ENCODE data around the gene KIF16B. TPM values are rescaled to one million over a fixed set of nuclear protein-coding genes. Genes with fewer than 3 reads are reported as not detected.
"Not testable (repeated sequence)": the region's sequence is repeated elsewhere in the genome, so short reads cannot be mapped to it uniquely, and the experiment has no call there.

Gene KIF16B
- total RNA-seq, 6 experiments from 2014 or later = 0.31 to 3.4 (median 3.2) TPM

GRCh38 chr20:16571333-16571732 lies 1.9 kb downstream of the KIF16B start:
- TF ChIP-seq CTCF (IDR thresholded peaks at IDR 0.05) = no peak
- no peak overlapping the region for H3K27ac Mint-ChIP-seq
- H3K36me3 Mint-ChIP-seq (ENCODE audit: low read depth) = no peaks in the 10 kb centered on the region

GRCh38 chr20:16569246-16570153 lies 3.7 kb downstream of the KIF16B start:
- no peak for TF ChIP-seq CTCF (IDR thresholded peaks at IDR 0.05)
- DNase-seq = no peak
- Mint-ChIP-seq H3K9me3 (peaks cover 10% of the 10 kb centered on the region; the same call in 1 of the 2 replicates), H3K27me3 (ENCODE audit: insufficient read depth) (no peaks in the 10 kb centered on the region; the same call in 1 of the 2 replicates), H3K4me3 (no peak overlapping the region), H3K27ac (no peak overlapping the region), H3K4me1 (ENCODE audit: low read depth) (peaks cover 5% of the 10 kb centered on the region; the same call in 1 of the 2 replicates), H3K36me3 (ENCODE audit: low read depth) (no peaks in the 10 kb centered on the region)

More at GRCh38 chr20:16571333-16571732, 1.9 kb downstream of the KIF16B start:
- DNase-seq = no peak
- peaks cover 5% of the 10 kb centered on the region; the same call in 1 of the 2 replicates for H3K4me1 Mint-ChIP-seq (ENCODE audit: low read depth)
- H3K9me3 Mint-ChIP-seq = peaks cover 6% of the 10 kb centered on the region; the same call in 1 of the 2 replicates
- H3K27me3 Mint-ChIP-seq (ENCODE audit: insufficient read depth) = no peaks in the 10 kb centered on the region
- no peak overlapping the region for H3K4me3 Mint-ChIP-seq

- Mint-ChIP-seq H3K36me3 (ENCODE audit: low read depth) (no peaks in the 10 kb centered on the region), H3K27ac (no peak overlapping the region), H3K4me3 (no peak overlapping the region), H3K9me3 (peaks cover 8% of the 10 kb centered on the region; the same call in 1 of the 2 replicates), H3K4me1 (ENCODE audit: low read depth) (no peaks in the 10 kb centered on the region), H3K27me3 (ENCODE audit: insufficient read depth) (no peaks in the 10 kb centered on the region; the same call in 1 of the 2 replicates)
- TF ChIP-seq CTCF (IDR thresholded peaks at IDR 0.05) = no peak
- DNase-seq = no peak
Observed at GRCh38 chr20:16566080-16566479, 7.2 kb downstream of the KIF16B start.

GRCh38 chr20:16564079-16564478 lies 9.2 kb downstream of the KIF16B start:
- not testable (repeated sequence) for H3K27me3 Mint-ChIP-seq (ENCODE audit: insufficient read depth); H3K4me1 Mint-ChIP-seq (ENCODE audit: low read depth); DNase-seq; H3K9me3 Mint-ChIP-seq; H3K4me3 Mint-ChIP-seq; H3K36me3 Mint-ChIP-seq (ENCODE audit: low read depth); H3K27ac Mint-ChIP-seq

GRCh38 chr20:16563066-16563806 lies 10.0 kb downstream of the KIF16B start:
- Mint-ChIP-seq H3K4me1 (ENCODE audit: low read depth) (no peaks in the 10 kb centered on the region), H3K4me3 (no peak overlapping the region), H3K9me3 (peaks cover 9% of the 10 kb centered on the region; the same call in 1 of the 2 replicates), H3K36me3 (ENCODE audit: low read depth) (no peaks in the 10 kb centered on the region), H3K27ac (no peak overlapping the region), H3K27me3 (ENCODE audit: insufficient read depth) (no peaks in the 10 kb centered on the region; the same call in 1 of the 2 replicates)
- no peak for DNase-seq
- no peak for TF ChIP-seq CTCF (IDR thresholded peaks at IDR 0.05)
